SKM-1 treated with dmso at 0.1 percent for 144 hours (cell line): ENCODE results near the gene TNIK.
A peak's percentile ranks its signal among the peaks of the same experiment; 100 is the strongest.
"Not testable (repeated sequence)": the region's sequence is repeated elsewhere in the genome, so short reads cannot be mapped to it uniquely, and the experiment has no call there.

Source experiments
- DNase-seq: peaks from one replicate; lab custom pipeline; 2025; ENCODE audit not compliant: unreplicated experiment; lab: John Stamatoyannopoulos, UW

TNIK gene

GRCh38 chr3:171149526-171150116 lies 310.6 kb downstream of the TNIK start:
- no peak for DNase-seq

- DNase-seq: no peak
These were observed 314.4 kb downstream of the TNIK start for GRCh38 chr3:171145798-171146197.

GRCh38 chr3:171142985-171143384 lies 317.2 kb downstream of the TNIK start:
- DNase-seq: no peak

- no peak for DNase-seq
These were observed 320.0 kb downstream of the TNIK start for GRCh38 chr3:171140246-171140645.

DNA sequence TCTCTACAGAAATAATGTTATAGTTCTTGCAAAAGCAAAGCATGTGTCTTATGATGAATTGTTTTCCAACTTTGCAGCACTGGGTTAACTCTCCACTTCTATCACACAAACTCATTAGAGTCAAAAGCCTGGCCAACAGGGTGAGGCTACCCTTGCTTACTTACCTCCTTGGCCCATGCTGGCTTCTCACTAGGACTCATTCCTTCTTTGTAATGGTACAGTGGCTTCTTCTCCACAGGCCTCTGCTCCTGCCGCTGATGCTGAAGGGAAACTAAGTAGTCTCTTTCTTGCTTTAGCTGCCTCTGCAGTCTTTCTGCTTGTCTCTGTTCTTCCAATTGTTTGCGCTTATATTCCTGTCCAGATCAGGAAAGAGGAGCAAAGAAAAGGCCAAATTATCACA lies 322.2 kb downstream of the TNIK start:
- no peak for DNase-seq

GRCh38 chr3:171135549-171135948 lies 324.7 kb downstream of the TNIK start:
- no peak for DNase-seq

GRCh38 chr3:171133796-171134569 lies 326.2 kb downstream of the TNIK start:
- no peak for DNase-seq

- DNase-seq: no peak
These were observed 326.9 kb downstream of the TNIK start for GRCh38 chr3:171133337-171133736.

DNA sequence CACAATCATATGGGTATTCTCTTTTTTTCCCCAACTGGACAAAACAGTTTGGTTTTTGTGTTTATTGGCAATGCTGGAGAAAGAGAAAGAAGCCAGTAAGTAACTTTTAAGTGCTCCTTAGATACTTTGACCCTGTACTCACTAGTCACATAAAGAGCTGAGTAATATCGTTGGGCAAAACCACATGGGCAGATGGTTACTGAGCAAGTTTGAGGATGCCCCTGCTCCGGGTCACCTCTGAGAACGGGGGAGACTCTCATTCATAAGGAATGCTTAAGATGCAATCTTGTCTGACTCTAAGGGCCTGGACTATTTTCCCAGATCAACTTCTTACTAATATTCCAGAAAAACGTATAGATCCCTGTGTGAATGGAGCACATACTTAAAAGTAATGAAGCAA lies 327.3 kb downstream of the TNIK start:
- DNase-seq: no peak

- no peak for DNase-seq
These were observed 330.4 kb downstream of the TNIK start for GRCh38 chr3:171129827-171130226.

DNA sequence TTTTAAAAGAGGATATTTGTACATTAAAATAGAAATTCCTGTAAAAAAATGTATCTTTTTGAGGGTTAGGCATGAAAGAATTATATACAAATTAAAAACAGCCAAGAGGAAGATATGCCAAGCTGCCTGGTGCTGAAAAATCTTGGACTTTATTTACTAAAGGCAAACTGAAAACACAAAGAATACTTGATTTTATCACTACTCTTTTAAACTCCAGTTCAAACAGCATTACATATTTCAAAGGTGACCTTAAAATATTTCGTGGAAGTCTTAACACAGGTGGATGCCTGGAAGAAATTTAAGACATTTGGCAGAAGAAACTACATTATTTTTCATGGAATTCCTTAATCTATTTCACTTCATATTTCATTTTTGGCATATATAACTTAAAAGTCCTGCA lies 332.6 kb downstream of the TNIK start:
- no peak for DNase-seq

DNA sequence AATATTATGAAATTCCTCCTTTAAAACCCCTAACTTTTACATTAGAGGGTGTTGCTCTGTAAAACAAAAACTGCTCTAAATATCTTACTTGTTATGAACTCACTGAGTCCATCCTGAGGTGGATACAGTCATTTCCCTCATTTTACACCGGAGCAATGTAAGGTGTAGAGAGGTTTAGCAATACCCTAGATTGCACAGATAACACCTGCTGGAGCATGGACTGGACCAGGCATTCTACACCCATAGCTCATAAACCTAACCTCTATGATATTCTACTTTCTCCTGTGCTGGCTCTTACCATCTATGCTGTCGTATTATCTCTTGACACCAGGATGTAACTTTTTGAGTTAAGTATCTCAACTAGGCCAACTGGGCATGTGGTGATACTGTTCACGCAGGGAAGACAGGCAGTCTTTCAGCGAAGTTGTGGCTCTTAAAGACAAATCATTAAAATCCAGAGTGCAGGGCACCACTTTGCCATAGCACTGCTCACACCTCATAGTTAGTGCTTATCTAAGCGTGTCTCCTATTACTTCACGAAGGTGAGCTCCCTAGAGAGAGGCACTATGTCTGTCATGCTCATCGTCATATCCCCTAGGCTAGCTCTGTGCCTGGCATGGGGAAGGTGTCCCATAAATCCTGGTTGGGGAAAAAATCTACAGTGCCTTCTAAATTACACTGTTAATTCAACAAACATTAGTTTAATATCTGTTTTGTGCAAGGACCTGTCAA lies 333.6 kb downstream of the TNIK start:
- no peak for DNase-seq

GRCh38 chr3:171125010-171125409 lies 335.2 kb downstream of the TNIK start:
- no peak for DNase-seq

GRCh38 chr3:171123915-171124314 lies 336.3 kb downstream of the TNIK start:
- DNase-seq: no peak

DNA sequence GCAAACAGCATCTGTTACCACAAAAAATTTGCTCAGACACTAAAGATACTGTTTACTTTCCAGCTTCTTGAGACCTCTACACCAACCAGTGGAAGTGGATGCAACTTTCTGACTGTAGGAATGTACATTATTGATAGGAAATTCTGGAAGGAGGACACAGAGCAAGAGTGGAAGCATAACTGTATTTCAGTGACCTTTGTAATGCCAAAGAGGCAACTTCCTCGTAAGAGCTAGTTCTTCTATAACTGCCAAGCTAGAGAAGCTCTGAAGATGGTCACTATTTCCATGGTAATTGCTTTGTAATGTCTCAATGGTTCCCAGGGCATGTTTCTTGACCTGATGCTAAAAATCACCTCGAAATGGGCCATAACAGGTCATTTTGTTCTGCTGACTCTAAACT lies 337.3 kb downstream of the TNIK start:
- DNase-seq: peak; percentile 0

GRCh38 chr3:171122240-171122639 lies 338.0 kb downstream of the TNIK start:
- no peak for DNase-seq

GRCh38 chr3:171121801-171122200 lies 338.4 kb downstream of the TNIK start:
- no peak for DNase-seq

DNA sequence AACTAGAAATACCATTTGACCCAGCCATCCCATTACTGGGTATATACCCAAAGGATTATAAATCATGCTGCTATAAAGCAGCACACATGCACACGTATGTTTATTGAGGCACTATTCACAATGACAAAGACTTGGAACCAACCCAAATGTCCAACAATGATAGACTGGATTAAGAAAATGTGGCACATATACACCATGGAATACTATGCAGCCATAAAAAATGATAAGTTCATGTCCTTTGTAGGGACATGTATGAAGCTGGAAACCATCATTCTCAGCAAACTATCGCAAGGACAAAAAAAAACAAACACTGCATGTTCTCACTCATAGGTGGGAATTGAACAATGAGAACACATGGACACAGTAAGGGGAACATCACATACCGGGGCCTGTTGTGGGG lies 340.8 kb downstream of the TNIK start:
- not testable (repeated sequence) for DNase-seq

DNA sequence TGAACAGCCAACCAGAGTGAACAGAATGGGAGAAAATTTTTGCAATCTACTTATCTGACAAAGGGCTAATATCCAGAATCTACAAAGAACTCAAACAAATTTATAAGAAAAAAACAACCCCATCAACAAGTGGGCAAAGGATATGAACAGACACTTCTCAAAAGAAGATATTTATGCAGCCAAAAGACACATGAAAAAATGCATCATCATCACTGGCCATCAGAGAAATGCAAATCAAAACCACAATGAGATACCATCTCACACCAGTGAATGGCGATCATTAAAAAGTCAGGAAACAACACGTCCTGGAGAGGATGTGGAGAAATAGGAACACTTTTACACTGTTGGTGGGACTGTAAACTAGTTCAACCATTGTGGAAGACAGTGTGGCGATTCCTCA lies 341.2 kb downstream of the TNIK start:
- DNase-seq: not testable (repeated sequence)

DNA sequence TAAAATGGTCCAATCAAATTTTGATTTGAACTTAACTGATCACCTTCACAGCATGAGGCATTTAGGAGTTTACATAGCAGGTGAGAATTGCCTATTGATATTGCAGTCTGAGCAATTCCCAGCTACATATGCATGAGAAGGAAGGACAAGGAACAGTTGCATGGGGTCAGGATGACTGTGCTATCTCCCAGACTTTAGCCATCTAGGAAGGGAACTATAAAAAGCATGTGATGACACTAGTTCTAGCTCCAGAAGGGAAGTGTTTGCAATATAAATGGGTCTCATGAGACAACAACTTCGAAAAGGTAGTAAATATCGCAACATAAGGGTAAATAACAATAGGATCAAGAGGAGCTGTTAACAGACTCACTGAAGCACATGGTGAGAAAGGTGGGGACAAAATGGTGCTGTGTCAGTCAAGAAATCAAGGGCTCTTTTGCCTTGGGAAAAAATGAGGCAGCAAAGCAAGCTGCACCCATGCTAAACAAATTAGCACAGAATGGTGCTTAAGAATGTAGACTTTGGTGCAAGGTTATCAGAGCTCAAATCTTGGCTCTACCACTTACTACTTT lies 343.3 kb downstream of the TNIK start:
- no peak for DNase-seq

GRCh38 chr3:171116365-171116764 lies 343.8 kb downstream of the TNIK start:
- DNase-seq: no peak

DNA sequence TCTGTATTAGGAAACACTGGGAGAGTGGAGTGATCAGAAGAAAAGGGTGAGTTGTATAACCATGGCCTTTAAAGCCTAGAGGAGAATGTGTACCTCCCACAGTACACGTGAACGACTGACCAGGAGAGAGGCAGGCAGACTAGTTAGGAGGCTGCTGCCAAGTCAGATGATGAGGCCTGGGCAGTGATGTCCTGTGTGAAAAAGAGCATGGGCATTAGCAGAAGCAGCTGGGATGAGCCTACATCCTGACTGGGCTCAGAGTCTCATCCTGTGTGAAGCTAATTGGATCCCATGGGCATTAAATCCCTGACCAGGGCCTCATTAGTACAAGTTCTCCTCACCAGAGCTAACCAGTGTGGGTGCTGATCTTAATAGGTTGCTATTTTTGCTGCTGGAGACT lies 344.5 kb downstream of the TNIK start:
- no peak for DNase-seq
